ENCODE results near the gene MACROD1. TPM values are rescaled to one million over a fixed set of nuclear protein-coding genes. Genes with fewer than 3 reads are reported as not detected.

Gene MACROD1
- total and polyA plus RNA-seq, 10 of the 15 experiments (the other 5 are each of a cell fraction or from before 2014, with no cell fraction given), result 1.2 to 22.7 (median 11.3) TPM; not detected in 1

DNA sequence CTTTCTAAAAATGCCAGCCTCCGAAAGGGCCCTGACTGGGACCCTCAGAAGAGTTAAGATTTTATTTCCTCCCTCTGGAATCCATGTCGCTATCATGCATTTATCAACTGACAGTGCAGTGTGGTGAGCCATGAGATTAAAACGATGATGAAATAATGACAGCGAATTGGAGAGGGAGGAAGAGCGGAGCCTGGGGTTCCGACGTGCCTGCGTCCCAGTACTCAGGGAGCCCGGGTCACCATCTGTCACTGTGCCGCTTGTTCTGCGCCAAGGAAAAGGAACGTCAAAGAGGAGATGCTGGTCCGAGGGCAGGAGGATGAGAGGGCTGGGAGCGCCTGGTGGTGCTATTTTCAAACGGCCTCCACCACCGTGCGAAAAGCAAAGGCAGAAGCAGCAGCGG, 46.2 kb downstream of the MACROD1 start (continued):
- TF ChIP-seq EP300 (IDR thresholded peaks at IDR 0.05; ENCODE audit: borderline replicate concordance in 1 of 2, control insufficient read depth in 1 of 2, low read depth in 2 of 2, low read length in 2 of 2), result no peak
- TF ChIP-seq, protein P1, sequence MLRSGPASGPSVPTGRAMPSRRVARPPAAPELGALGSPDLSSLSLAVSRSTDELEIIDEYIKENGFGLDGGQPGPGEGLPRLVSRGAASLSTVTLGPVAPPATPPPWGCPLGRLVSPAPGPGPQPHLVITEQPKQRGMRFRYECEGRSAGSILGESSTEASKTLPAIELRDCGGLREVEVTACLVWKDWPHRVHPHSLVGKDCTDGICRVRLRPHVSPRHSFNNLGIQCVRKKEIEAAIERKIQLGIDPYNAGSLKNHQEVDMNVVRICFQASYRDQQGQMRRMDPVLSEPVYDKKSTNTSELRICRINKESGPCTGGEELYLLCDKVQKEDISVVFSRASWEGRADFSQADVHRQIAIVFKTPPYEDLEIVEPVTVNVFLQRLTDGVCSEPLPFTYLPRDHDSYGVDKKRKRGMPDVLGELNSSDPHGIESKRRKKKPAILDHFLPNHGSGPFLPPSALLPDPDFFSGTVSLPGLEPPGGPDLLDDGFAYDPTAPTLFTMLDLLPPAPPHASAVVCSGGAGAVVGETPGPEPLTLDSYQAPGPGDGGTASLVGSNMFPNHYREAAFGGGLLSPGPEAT (IDR thresholded peaks at IDR 0.05; ENCODE audit: low read depth), result no peak
- no peak for TF ChIP-seq GATAD2B (conservative IDR thresholded peaks at IDR 0.05; ENCODE audit: low read depth)
- no peak for TF ChIP-seq CEBPB (IDR thresholded peaks at IDR 0.05; ENCODE audit: borderline replicate concordance in 1 of 2, low read depth in 2 of 2, low read length in 2 of 2)
- TF ChIP-seq ZNF622 (IDR thresholded peaks at IDR 0.05), result no peak
- no peak for TF ChIP-seq MEF2B (IDR thresholded peaks at IDR 0.05; ENCODE audit: partially characterized antibody, poor library complexity, severe bottlenecking)
- TF ChIP-seq ESRRA (IDR thresholded peaks at IDR 0.05; ENCODE audit: low read length), result no peak
- no peak for TF ChIP-seq SUPT20H (IDR thresholded peaks at IDR 0.05; ENCODE audit: borderline replicate concordance, control insufficient read depth, low read depth, low read length)
- TF ChIP-seq POLR2AphosphoS2 (IDR thresholded peaks at IDR 0.05; ENCODE audit: low read depth, low read length), result no peak
- TF ChIP-seq ELK1 (IDR thresholded peaks at IDR 0.05; ENCODE audit: low read depth, low read length), result no peak
- TF ChIP-seq SREBF1 (IDR thresholded peaks at IDR 0.05; ENCODE audit: low read length), result no peak
- TF ChIP-seq CHD4 (IDR thresholded peaks at IDR 0.05), result no peak

Data from GM12878 (cell line).